HG03558 (cell line): ENCODE measurements around the gene CCDC97.
"Not testable (repeated sequence)": the region's sequence is repeated elsewhere in the genome, so short reads cannot be mapped to it uniquely, and the experiment has no call there.

Source experiments
- ATAC-seq: cut with Tn5 transposase; IDR thresholded peaks from one replicate; pipeline ENCODE4 v1.9.1; 2021; ENCODE audit warnings: moderate number of reproducible peaks; ENCODE audit not compliant: unreplicated experiment; ENCODE audit errors: extremely low read depth

Gene CCDC97

GRCh38 chr19:41356984-41357739, 47.2 kb downstream of the CCDC97 start:
- ATAC-seq, result no peak

DNA sequence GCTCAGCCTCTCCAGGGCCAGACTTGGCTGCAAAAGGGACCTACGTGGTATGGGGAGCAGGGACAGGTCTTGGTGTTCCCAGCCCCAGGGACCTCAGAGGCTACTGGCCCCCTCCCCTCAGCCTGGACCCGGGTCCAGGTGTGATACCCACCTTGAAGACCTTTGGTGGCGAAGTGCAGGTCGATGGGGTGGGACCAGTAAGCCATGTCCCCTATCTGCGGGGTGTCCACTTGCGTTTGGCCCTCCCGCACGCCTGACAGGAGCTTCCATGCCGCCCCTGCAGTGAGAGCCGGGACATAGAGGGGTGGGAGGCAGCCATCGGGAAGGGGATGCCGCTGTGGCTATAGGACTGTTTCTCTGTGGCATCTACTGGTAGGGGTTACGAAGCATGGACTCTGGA, 47.8 kb downstream of the CCDC97 start:
- no peak for ATAC-seq

- ATAC-seq, result no peak
Measured at GRCh38 chr19:41359741-41360140, 49.8 kb downstream of the CCDC97 start.

- ATAC-seq, result no peak
Measured at GRCh38 chr19:41362143-41362847, 52.3 kb downstream of the CCDC97 start.

DNA sequence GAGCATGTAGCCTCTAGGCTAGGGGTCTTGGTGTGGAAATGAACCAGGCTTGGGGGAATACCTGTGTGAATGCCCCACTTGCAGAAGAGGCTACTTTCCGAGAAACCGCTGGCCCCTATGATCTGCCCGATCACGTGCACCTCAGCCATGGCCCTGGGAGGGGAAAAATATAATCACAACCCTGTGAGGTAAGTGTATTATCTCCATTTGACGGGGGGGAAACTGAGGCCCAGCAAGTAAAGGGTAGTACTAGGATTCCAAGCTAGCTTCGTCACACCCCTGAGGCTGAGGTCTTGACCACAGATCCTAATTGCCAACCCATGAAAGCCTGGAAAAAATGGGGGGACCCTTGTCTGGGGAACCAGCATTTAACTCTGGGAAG, 53.4 kb downstream of the CCDC97 start:
- ATAC-seq, result no peak

DNA sequence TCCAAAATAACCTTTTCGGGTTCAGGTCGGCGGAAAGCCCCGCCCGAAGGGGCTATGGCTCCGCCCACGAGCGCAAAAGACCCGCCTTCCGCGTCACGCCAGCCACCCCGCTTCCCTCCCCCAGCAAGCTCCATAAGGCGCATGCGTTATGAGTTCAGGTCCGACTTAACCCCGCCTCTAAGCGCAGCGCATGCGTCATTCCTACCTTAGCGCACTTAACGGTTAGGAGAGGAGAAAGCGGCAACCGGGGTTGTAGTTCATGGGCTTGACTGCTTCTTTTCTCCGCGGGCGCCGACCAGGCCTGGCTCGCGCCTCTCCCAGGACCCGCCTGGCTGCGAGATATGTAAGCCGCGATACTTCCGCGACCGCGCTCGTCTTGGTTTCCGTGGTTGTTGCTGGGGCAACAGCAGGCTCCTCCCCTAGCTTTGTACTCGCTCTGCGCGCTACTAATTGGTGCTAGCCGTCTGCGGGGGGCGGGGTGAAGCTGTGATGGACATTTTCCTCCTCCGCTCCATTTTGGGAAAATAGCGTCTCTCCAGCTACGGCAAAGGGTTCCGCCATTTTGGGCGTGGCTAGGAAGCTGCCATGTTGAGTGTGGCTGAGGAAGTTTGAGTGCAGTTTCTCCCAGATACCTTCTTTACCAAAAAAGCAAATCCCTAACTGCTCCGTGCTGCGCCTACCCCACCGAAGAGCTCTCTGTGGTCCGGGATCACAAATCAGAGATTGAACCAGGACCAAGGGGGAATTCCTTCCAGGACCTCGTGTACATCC, 54.0 kb downstream of the CCDC97 start, which contains the start of gene B9D2:
B9D2 (minus strand) TSS at position 397 of the 771 bp plus-strand sequence. CDS start 630 bp downstream, outside the sequence.
- peak; percentile 75 for ATAC-seq

- ATAC-seq, result no peak
Measured at GRCh38 chr19:41364524-41365391, 54.8 kb downstream of the CCDC97 start.

GRCh38 chr19:41366089-41366488, 56.1 kb downstream of the CCDC97 start:
- no peak for ATAC-seq

DNA sequence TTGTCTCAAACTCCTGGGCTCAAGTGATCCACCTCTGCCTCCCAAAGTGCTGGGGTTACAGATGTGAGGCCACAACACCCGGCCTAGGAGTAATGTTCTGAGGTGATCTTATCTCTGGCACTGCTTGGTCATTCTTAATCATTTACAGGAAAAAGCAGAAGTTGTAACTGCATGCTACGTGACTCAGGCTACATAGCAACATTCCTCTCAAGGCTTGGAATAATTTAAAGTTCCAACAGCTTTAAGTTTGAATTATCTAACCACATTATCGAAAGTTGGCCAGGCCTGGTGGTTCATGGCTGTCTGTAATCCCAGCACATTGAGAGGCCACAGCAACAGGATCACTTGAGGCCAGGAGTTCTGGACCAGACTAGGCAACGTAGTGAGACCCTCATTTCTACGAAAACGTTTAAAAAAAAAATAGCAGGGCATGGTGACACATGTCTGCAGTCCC, 57.9 kb downstream of the CCDC97 start:
- no peak for ATAC-seq

DNA sequence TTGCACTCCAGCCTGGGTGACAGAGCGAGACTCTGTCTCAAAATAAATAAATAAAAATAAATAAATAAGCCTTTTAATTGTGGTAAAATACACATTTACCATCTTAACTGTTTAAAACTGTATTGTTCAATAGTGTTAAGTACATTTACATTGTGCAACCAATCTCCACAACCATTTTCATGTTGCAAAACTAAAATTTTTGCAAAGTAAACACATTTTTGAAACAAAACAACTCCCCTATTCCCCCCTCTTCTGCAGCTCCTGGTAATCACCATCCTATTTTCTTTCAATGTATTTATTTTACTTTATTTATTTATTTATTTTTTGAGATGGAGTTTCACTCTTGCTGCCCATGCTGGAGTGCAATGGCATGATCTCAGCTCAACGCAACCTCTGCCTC, 59.8 kb downstream of the CCDC97 start:
- no peak for ATAC-seq

DNA sequence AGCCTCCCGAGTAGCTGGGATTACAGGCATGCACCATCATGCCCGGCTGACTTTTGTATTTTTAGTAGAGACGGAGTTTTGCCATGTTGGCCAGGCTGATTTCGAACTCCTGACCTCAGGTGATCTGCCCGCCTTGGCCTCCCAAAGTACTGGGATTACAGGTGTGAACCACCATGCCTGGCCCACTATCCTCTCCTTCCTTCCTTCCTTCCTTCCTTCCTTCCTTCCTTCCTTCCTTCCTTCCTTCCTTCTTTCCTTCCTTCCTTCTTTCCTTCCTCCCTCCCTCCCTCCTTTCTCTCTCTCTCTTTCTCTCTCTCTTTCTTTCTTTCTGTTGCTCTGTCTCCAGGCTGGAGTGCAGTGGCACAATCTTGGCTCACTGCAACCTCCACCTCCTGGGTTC, 61.1 kb downstream of the CCDC97 start:
- not testable (repeated sequence) for ATAC-seq

DNA sequence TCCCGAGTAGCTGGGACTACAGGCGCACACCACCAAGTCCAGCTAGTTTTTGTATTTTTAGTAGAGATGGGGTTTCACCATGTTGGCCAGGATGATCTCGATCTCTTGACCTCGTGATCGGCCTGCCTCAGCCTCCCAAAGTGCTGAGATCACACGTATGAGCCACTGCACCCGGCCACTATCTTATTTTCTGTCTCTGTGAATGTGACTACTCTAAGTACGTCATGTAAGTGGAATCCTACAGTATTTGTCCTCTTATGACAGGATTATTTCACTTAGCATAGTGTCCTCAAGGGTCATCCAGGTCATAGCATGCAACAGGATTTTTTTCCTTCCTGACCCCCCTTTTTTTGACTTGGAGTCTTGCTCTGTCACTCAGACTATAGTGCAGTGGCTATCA, 61.6 kb downstream of the CCDC97 start:
- no peak for ATAC-seq

- no peak for ATAC-seq
Measured at GRCh38 chr19:41372501-41372900, 62.5 kb downstream of the CCDC97 start.

GRCh38 chr19:41373993-41374392, 64.0 kb downstream of the CCDC97 start:
- ATAC-seq, result no peak
